SH-SY5Y (cell line): ENCODE measurements around the gene ENTPD2.

Experiments
- GATA2 ChIP-seq: IDR thresholded peaks from 2 replicates; pipeline ENCODE4 v1.6.1; 2011; ENCODE audit warnings: mild to moderate bottlenecking, low read depth, low read length
- GATA3 ChIP-seq: IDR thresholded peaks from 2 replicates; pipeline ENCODE4 v1.6.1; 2011; ENCODE audit warnings: low read depth, mild to moderate bottlenecking, low read length, moderate library complexity

- TF ChIP-seq GATA2 (no peak), GATA3 (no peak)
These were observed 14.9 kb downstream of the ENTPD2 start for GRCh38 chr9:137038916-137039315.
